SU-DHL-6 (cell line): ENCODE data around the gene ZNF414.

Experiments
- H2AFZ ChIP-seq: fragments of 200-600 bp; sonication (generic); 2 replicates; pipeline ENCODE4 v1.6.1; 2014; ENCODE audit warnings: low read depth, mild to moderate bottlenecking, moderate library complexity, mixed read lengths, antibody characterized with exemption, low read length; ENCODE audit not compliant: severe bottlenecking
- H3F3A ChIP-seq: fragments of 200-600 bp; shearing (Covaris generic); 2 replicates; pipeline ENCODE4 v1.6.0; 2016; ENCODE audit warnings: antibody characterized with exemption, mild to moderate bottlenecking; ENCODE audit not compliant: insufficient read depth
- H3K27ac ChIP-seq: fragments of 200-600 bp; sonication (generic); 2 replicates; pipeline ENCODE4 v1.5.1; 2016; ENCODE audit warnings: low read depth, mild to moderate bottlenecking, low read length, moderate library complexity, mixed read lengths
- H3K27me3 ChIP-seq: fragments of 200-600 bp; sonication (generic), shearing (Covaris generic); 2 replicates; pipeline ENCODE4 v1.6.0; 2014; ENCODE audit warnings: mild to moderate bottlenecking, low read length
- H3K36me3 ChIP-seq: fragments of 200-600 bp; sonication (generic); 2 replicates; pipeline ENCODE4 v1.6.1; 2014; ENCODE audit warnings: mild to moderate bottlenecking, low read length, mixed read lengths
- H3K4me2 ChIP-seq: fragments of 300-600, 200-600 bp; shearing (Covaris generic), sonication (generic); 2 replicates; pipeline ENCODE4 v1.6.0; 2014; ENCODE audit warnings: low read length, low read depth, mild to moderate bottlenecking; ENCODE audit not compliant: poor library complexity, severe bottlenecking
- H3K4me3 ChIP-seq: fragments of 200-600 bp; sonication (generic); 2 replicates; pipeline ENCODE4 v1.5.1; 2014; ENCODE audit warnings: antibody characterized with exemption, low read length, mild to moderate bottlenecking, mixed read lengths; ENCODE audit not compliant: insufficient read depth, poor library complexity, severe bottlenecking
- H3K79me2 ChIP-seq: fragments of 200-600 bp; sonication (generic); 2 replicates; pipeline ENCODE4 v1.6.1; 2014; ENCODE audit warnings: mild to moderate bottlenecking, low read length, moderate library complexity; ENCODE audit not compliant: insufficient read depth
- H3K9ac ChIP-seq: fragments of 200-600 bp; sonication (generic); 2 replicates; pipeline ENCODE4 v1.7.0; 2014; ENCODE audit warnings: mild to moderate bottlenecking, low read length
- H3K9me2 ChIP-seq: fragments of 200-600 bp; sonication (generic); replicated peaks from 2 replicates; pipeline ENCODE4 v1.6.1; 2014; ENCODE audit warnings: low read length; ENCODE audit not compliant: insufficient read depth
- H3K9me3 ChIP-seq: fragments of 200-600 bp; sonication (generic); 2 replicates; pipeline ENCODE4 v1.6.1; 2014; ENCODE audit warnings: low read length, mixed read lengths; ENCODE audit not compliant: insufficient read depth
- H4K20me1 ChIP-seq: fragments of 200-600 bp; sonication (generic); 2 replicates; pipeline ENCODE4 v1.6.1; 2014; ENCODE audit warnings: low read depth, mild to moderate bottlenecking, antibody characterized with exemption, low read length, moderate library complexity, mixed read lengths
- EZH2phosphoT487 ChIP-seq: fragments of 200-600 bp; sonication (generic), shearing (Covaris generic); conservative IDR thresholded peaks from 2 replicates; pipeline ENCODE4 v1.6.1; 2018; ENCODE audit warnings: mild to moderate bottlenecking, antibody characterized with exemption, low read length, moderate library complexity, mixed read lengths
- TF ChIP-seq, protein P1 (sequence below): fragments of 200-600 bp; sonication (generic); IDR thresholded peaks from one replicate; pipeline ENCODE4 v1.5.1; 2017; ENCODE audit warnings: antibody characterized with exemption, mild to moderate bottlenecking, low read length, moderate library complexity; ENCODE audit not compliant: insufficient read depth, poor library complexity, severe bottlenecking

Gene ZNF414

GRCh38 chr19:8468124-8468523 lies 45.8 kb downstream of the ZNF414 start:
- Histone ChIP-seq H3F3A (peaks cover 15% of the 10 kb centered on the region), H3K9me3 (no peaks in the 10 kb centered on the region), H3K4me3 (no peak overlapping the region), H4K20me1 (0 out of 2 replicates have a peak, but pooled peaks cover 6% of the 10 kb centered on the region), H3K27ac (no peak overlapping the region), H3K36me3 (peaks cover 43% of the 10 kb centered on the region), H3K27me3 (no peaks in the 10 kb centered on the region), H2AFZ (no peak overlapping the region), H3K9me2 (no peaks in the 10 kb centered on the region), H3K4me2 (no peak overlapping the region), H3K79me2 (peaks cover 45% of the 10 kb centered on the region), H3K9ac (no peak overlapping the region)
- TF ChIP-seq EZH2phosphoT487: no peak
- TF ChIP-seq, protein P1, sequence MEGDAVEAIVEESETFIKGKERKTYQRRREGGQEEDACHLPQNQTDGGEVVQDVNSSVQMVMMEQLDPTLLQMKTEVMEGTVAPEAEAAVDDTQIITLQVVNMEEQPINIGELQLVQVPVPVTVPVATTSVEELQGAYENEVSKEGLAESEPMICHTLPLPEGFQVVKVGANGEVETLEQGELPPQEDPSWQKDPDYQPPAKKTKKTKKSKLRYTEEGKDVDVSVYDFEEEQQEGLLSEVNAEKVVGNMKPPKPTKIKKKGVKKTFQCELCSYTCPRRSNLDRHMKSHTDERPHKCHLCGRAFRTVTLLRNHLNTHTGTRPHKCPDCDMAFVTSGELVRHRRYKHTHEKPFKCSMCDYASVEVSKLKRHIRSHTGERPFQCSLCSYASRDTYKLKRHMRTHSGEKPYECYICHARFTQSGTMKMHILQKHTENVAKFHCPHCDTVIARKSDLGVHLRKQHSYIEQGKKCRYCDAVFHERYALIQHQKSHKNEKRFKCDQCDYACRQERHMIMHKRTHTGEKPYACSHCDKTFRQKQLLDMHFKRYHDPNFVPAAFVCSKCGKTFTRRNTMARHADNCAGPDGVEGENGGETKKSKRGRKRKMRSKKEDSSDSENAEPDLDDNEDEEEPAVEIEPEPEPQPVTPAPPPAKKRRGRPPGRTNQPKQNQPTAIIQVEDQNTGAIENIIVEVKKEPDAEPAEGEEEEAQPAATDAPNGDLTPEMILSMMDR: no peak

GRCh38 chr19:8466018-8466417 lies 47.9 kb downstream of the ZNF414 start:
- Histone ChIP-seq H3K79me2 (peaks cover 66% of the 10 kb centered on the region), H4K20me1 (peaks cover 25% of the 10 kb centered on the region), H3K27me3 (no peaks in the 10 kb centered on the region), H3K4me2 (no peak overlapping the region), H3F3A (0 out of 2 replicates have a peak, but pooled peaks cover 6% of the 10 kb centered on the region), H3K9me3 (no peaks in the 10 kb centered on the region), H2AFZ (no peak overlapping the region), H3K9me2 (no peaks in the 10 kb centered on the region), H3K4me3 (no peak overlapping the region), H3K9ac (no peak overlapping the region), H3K27ac (no peak overlapping the region), H3K36me3 (peaks cover 41% of the 10 kb centered on the region)
- TF ChIP-seq, protein P1: no peak

DNA sequence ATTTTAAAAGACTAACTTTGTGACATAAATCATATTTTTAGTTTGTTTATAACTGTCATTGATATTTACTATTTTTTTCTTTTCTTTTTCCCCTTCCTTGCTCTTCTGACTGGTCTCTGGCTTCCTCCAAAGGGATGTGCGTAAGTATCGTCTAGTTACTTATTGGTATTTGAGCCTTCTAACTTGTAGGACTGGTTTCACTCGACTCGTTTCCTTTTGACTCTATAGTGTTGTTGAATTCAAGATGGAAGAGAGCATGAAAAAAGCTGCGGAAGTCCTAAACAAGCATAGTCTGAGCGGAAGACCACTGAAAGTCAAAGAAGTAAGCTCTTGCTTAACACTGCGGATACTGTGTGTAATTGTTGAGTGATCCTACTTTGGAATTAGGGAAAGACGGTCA lies 50.6 kb downstream of the ZNF414 start:
- Histone ChIP-seq H3K79me2 (peaks cover 75% of the 10 kb centered on the region), H4K20me1 (peaks cover 44% of the 10 kb centered on the region), H3K36me3 (peaks cover 33% of the 10 kb centered on the region)

More for the DNA sequence above, 50.6 kb downstream of the ZNF414 start:
- H3F3A ChIP-seq: 0 out of 2 replicates have a peak, but pooled peaks cover 5% of the 10 kb centered on the region
- H3K27me3 ChIP-seq: no peaks in the 10 kb centered on the region
- H3K9ac ChIP-seq: no peak overlapping the region
- H3K4me2 ChIP-seq: no peak overlapping the region
- no peak overlapping the region for H3K27ac ChIP-seq
- H2AFZ ChIP-seq: no peak overlapping the region
- no peak overlapping the region for H3K4me3 ChIP-seq
- TF ChIP-seq, protein P1: no peak
- no peak for TF ChIP-seq EZH2phosphoT487
- no peaks in the 10 kb centered on the region for H3K9me3 ChIP-seq
- H3K9me2 ChIP-seq: no peaks in the 10 kb centered on the region
